SJCRH30 (cell line): ENCODE results near the gene MAPK14. TPM values are rescaled to one million over a fixed set of nuclear protein-coding genes. Genes with fewer than 3 reads are reported as not detected.

Source experiments
- DNase-seq, 2 experiments: peaks; one replicate each; pipeline ENCODE4 v3.0.0-alpha.2; 2015 to 2020
- H3K27ac ChIP-seq: fragments of 250-450 bp; sonication (Bioruptor Pico); 2 replicates; pipeline ENCODE4 v1.5.1; 2020; ENCODE audit warnings: mild to moderate bottlenecking, moderate library complexity
- H3K27me3 ChIP-seq: fragments of 250-450 bp; sonication (Bioruptor Pico); 2 replicates; pipeline ENCODE4 v1.5.1; 2020; ENCODE audit warnings: mild to moderate bottlenecking, moderate library complexity
- H3K36me3 ChIP-seq: fragments of 250-450 bp; sonication (Bioruptor Pico); 2 replicates; pipeline ENCODE4 v1.5.1; 2020; ENCODE audit warnings: mild to moderate bottlenecking, moderate library complexity
- H3K4me1 ChIP-seq: fragments of 250-450 bp; sonication (Bioruptor Pico); 2 replicates; pipeline ENCODE4 v1.5.1; 2020; ENCODE audit warnings: mild to moderate bottlenecking, moderate library complexity
- H3K4me3 ChIP-seq: fragments of 250-450 bp; sonication (Bioruptor Pico); 2 replicates; pipeline ENCODE4 v1.5.1; 2020; ENCODE audit warnings: mild to moderate bottlenecking, moderate library complexity
- H3K9me3 ChIP-seq: fragments of 250-450 bp; sonication (Bioruptor Pico); replicated peaks from 2 replicates; pipeline ENCODE4 v1.5.1; 2020; ENCODE audit warnings: mild to moderate bottlenecking, moderate library complexity
- total RNA-seq: library from RNA; depleted of rRNA; stranded (reverse); fragments of >200 nt; shearing (Covaris generic); gene quantifications from 2 replicates; pipeline ENCODE4 v1.2.3, GENCODE V29; 2014

Gene MAPK14
- total RNA-seq, 1 experiment from 2014 or later, result 43.8 TPM

DNA sequence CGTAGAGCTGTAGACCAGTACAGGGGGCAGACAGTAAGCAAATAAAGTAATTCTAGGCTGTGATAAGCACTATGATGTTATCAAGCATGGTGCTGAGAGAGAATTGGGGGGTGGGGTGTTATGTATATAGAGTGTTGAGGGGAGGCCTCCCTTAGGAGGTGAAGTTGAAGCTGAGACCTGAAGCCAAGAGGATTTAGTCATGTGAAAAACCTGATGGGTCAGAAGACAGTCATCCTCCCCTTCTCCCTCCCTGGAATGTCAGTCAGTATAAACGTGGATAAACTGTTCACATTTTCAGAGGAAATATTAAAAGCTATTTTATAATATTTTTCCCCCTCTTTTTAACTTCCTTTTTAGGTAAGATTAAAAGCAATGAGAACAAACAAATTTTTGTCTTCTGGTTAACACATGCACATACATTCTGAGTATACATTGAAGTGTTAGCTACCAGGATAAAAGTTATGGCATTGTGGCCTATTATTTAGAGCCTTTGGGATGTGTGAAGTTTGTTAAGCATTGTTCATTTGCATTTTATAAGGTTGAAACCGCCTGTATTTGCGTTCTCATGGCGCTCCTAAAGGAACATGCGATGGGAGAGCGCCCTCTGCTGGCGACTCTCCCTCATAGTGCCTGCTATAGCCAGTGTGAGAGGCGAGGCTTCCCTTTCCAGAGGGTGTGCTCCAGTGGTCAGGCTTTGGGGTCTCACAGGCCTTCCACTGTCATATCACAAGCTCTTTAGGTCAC lies 67.3 kb downstream of the MAPK14 start:
- Histone ChIP-seq H3K36me3 (0 out of 2 replicates have a peak, but pooled peaks cover 9% of the 10 kb centered on the region), H3K27ac (no peak overlapping the region), H3K4me3 (no peak overlapping the region), H3K9me3 (no peaks in the 10 kb centered on the region), H3K27me3 (no peaks in the 10 kb centered on the region), H3K4me1 (no peaks in the 10 kb centered on the region)
- peak; percentile 53 to 86 for DNase-seq

DNA sequence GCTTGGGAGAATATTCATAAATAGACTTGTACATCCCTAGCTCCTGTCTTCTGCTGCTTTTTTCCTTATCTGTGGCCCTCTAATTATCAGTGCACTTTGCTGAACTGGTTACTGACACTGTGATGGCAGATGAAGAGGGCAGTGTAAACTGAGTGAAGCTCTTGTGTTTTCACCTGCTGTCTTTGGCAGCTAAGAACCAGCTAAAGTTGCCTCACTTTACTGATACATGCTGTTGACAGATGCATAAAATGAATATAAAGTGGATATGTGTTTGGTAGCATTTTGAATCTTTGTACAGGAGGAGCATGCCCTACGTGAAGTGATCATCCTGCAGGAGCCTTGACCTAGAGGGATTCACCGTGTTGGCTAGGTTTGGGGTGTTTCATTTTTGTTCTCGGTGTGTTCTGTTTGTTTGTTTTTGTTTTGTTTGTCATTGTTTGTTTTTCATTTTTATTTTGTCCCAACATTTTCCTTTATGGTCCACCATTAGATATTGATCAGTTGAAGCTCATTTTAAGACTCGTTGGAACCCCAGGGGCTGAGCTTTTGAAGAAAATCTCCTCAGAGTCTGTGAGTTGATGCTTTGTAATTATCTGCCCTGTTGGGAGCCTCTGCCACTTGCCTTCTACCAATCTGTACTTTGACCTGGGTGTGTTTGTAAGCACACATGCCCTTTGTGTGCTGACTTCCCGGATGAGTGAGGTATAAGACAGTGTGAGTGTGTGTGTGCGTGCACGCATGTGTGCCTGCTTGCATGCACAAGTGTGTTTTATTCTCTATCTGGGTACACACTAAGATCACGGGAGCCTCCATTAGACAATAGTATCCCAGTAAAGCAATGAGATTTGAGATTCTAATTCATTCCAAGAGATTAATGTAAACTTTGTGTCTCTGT lies 68.1 kb downstream of the MAPK14 start:
- Histone ChIP-seq H3K36me3 (0 out of 2 replicates have a peak, but pooled peaks cover 9% of the 10 kb centered on the region), H3K27me3 (no peaks in the 10 kb centered on the region)
- DNase-seq, result no peak

DNA sequence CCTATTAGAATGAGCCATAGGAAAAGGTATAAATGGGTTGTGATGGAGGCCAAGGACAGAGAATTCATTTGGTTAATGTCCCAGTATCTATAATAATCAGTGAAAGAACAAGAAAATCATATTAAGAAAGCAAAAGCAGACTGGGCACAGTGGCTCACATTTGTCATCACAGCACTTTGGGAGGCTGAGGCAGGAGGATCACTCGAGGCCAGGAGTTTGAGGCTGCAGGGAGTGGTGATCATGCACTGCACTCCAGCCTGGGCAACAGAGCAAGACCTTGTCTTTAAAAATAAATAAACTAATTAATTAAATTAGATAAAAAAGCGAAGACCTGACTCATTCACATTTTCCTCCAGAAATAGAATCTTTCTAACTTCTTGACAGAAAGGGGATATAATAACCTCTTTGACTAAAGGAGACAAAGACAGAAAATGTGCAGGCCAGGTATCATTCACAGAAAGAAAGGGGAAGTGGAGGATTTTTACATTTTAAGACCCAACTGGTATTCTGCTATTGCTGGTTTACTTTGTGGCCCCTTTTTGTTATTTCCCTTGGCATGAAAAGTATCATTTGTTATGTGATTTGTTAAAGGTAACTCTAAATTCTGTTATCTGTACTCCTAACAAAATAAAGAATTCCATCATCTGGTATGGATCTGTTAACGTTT lies 70.8 kb downstream of the MAPK14 start:
- H3K27me3 ChIP-seq, result no peaks in the 10 kb centered on the region
- H3K4me1 ChIP-seq, result no peaks in the 10 kb centered on the region
- no peak for DNase-seq
- H3K27ac ChIP-seq, result no peak overlapping the region
- H3K36me3 ChIP-seq, result 0 out of 2 replicates have a peak, but pooled peaks cover 9% of the 10 kb centered on the region
- no peak overlapping the region for H3K4me3 ChIP-seq
- H3K9me3 ChIP-seq, result no peaks in the 10 kb centered on the region

More for the DNA sequence above, 68.1 kb downstream of the MAPK14 start:
- H3K4me3 ChIP-seq, result no peak overlapping the region
- no peaks in the 10 kb centered on the region for H3K9me3 ChIP-seq
- no peak overlapping the region for H3K27ac ChIP-seq
- H3K4me1 ChIP-seq, result no peaks in the 10 kb centered on the region

DNA sequence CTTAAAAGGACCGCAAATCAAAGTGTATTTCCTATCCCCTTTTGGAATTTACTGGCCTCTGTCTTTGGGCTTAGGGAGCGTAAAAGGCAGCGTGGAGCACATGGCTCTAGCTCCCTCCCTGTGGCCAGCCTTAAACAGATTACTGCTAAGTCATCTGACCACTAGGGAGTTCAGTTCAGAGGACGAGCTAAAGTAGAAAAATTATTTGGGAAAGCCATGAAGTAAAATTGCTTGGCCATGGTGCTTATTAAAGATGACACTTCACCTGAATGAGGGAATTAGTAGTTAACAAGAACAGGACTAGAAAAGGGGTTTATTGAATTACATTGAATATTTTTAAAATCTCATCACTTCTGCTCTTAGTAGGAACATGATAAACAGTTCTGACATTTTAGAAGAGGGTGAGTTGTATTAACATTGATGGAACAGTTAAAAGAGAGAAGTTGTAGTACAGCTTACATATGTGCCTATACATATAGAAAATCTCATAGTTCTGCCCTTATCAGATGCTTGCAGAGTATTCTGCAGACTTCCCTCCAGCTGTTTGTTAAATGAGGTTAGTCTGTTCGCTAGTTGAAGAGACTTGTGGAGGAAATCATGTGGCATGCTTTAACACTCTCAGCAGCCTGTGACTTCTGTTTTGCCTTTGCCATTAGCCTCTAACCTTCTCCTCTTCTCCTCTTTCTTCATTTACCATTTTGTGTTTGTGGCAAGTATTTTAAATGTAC lies 71.5 kb downstream of the MAPK14 start:
- no peak overlapping the region for H3K4me3 ChIP-seq
- DNase-seq, result no peak
- H3K9me3 ChIP-seq, result no peaks in the 10 kb centered on the region
- no peaks in the 10 kb centered on the region for H3K4me1 ChIP-seq
- no peak overlapping the region for H3K27ac ChIP-seq
- H3K27me3 ChIP-seq, result no peaks in the 10 kb centered on the region
- H3K36me3 ChIP-seq, result 0 out of 2 replicates have a peak, but pooled peaks cover 9% of the 10 kb centered on the region

DNA sequence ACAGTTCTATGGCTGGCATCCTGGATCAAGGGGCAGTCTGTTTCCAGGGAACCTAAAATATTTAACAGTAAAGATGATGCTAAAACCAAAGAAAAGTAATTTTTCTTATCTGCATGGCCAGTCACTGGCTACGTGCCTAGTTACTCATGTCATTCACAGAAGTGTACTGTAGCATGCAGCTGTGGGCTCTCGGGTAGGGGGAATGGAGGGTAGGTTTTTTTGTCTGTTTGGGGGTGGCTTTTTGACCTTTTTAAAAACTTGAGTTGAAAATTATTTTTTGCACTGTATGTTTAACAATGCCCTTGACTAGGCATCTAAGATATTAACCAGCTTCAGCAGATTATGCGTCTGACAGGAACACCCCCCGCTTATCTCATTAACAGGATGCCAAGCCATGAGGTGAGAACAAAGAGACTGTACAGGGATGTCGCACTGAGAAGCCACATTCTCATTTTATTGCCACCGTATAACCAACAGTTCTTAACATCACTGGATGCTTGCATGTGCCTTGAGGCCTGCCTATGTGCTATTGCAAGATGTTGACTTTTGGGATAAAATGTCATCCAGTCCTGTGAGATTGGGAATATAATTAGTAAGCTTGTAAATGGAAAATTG lies 72.4 kb downstream of the MAPK14 start:
- H3K27me3 ChIP-seq, result no peaks in the 10 kb centered on the region
- H3K36me3 ChIP-seq, result 0 out of 2 replicates have a peak, but pooled peaks cover 9% of the 10 kb centered on the region
- H3K9me3 ChIP-seq, result no peaks in the 10 kb centered on the region
- H3K4me1 ChIP-seq, result no peaks in the 10 kb centered on the region
- H3K27ac ChIP-seq, result no peak overlapping the region
- no peak overlapping the region for H3K4me3 ChIP-seq
- no peak for DNase-seq

DNA sequence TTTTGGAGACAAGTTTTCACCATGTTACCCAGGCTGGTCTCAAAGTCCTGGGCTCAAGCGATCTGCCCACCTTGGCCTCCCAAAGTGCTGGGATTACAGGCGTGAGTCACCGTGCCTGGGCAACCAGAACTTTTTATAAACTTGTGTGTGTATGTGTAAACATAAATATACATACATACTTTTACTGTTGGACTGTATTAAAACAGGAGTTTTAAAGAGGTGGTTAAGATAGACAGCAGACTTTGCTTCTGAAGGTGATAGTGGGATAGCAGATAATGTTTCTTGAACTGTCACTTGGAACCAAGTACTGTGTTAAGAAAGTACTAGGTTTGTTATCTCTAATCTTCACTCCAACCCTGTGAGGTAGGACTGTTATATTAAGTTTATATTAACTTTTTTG lies 74.1 kb downstream of the MAPK14 start:
- Histone ChIP-seq H3K4me1 (no peaks in the 10 kb centered on the region), H3K4me3 (no peak overlapping the region), H3K27ac (no peak overlapping the region), H3K9me3 (no peaks in the 10 kb centered on the region), H3K36me3 (0 out of 2 replicates have a peak, but pooled peaks cover 4% of the 10 kb centered on the region), H3K27me3 (no peaks in the 10 kb centered on the region)
- no peak for DNase-seq

DNA sequence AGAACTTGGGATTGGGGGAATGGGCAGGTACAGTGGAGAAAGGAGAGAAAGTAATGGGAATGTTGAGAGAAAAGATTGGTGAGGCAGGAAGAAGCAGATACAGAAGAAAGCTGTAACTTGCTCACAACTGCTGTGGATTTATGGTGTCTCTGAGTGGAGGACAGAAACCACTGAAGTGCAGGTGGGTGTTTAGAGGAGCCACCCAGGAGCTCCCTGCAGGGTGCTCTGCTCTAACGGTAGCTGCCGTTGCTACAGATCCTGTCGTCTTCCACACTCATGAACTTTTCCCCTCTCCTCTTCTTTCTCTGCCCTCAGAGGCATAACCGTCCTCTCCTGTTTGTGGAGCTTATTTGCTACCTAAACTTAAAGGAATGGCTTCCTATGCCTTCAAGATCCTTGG lies 75.2 kb downstream of the MAPK14 start:
- Histone ChIP-seq H3K4me1 (no peaks in the 10 kb centered on the region), H3K36me3 (peaks cover 9% of the 10 kb centered on the region), H3K9me3 (no peaks in the 10 kb centered on the region), H3K27me3 (no peaks in the 10 kb centered on the region), H3K27ac (no peak overlapping the region), H3K4me3 (no peak overlapping the region)
- no peak for DNase-seq

DNA sequence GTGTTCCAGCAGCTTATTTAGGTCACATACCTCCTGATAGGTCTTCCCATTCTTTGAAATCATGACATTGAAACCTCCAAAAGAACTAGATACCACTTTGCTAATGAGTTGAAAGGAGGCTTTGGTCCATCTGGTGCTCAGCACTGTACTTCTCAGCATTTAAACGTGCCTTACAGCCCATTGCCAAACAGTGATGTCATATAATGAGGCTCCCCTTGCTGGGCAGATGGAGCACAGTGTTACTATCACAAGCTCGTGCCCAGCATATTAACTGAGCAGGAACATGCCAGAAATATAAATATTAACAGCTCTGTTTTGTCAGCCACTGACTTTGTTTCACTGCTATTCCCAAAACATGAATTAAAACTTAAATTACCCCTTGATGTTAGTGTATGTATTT lies 77.2 kb downstream of the MAPK14 start:
- H3K27me3 ChIP-seq, result no peaks in the 10 kb centered on the region
- no peak overlapping the region for H3K4me3 ChIP-seq
- no peaks in the 10 kb centered on the region for H3K4me1 ChIP-seq
- H3K27ac ChIP-seq, result no peak overlapping the region
- H3K9me3 ChIP-seq, result no peaks in the 10 kb centered on the region
- H3K36me3 ChIP-seq, result peaks cover 11% of the 10 kb centered on the region
- no peak for DNase-seq

DNA sequence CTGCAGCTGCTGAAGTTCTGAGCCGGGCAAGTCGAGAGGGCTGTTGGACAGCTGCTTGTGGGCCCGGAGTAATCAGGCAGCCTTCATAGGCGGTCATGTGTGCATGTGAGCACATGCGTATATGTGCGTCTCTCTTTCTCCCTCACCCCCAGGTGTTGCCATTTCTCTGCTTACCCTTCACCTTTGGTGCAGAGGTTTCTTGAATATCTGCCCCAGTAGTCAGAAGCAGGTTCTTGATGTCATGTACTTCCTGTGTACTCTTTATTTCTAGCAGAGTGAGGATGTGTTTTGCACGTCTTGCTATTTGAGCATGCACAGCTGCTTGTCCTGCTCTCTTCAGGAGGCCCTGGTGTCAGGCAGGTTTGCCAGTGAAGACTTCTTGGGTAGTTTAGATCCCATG lies 81.5 kb downstream of the MAPK14 start:
- DNase-seq, result no peak
- Histone ChIP-seq H3K4me3 (no peak overlapping the region), H3K27me3 (no peaks in the 10 kb centered on the region), H3K27ac (no peak overlapping the region), H3K36me3 (peaks cover 9% of the 10 kb centered on the region), H3K9me3 (no peaks in the 10 kb centered on the region), H3K4me1 (no peaks in the 10 kb centered on the region)

DNA sequence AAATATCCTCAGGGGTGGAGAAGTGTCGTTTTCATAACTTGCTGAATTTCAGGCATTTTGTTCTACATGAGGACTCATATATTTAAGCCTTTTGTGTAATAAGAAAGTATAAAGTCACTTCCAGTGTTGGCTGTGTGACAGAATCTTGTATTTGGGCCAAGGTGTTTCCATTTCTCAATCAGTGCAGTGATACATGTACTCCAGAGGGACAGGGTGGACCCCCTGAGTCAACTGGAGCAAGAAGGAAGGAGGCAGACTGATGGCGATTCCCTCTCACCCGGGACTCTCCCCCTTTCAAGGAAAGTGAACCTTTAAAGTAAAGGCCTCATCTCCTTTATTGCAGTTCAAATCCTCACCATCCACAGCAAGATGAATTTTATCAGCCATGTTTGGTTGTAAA lies 82.4 kb downstream of the MAPK14 start:
- H3K36me3 ChIP-seq, result peaks cover 9% of the 10 kb centered on the region
- H3K4me1 ChIP-seq, result no peaks in the 10 kb centered on the region
- no peak overlapping the region for H3K4me3 ChIP-seq
- DNase-seq, result no peak
- no peaks in the 10 kb centered on the region for H3K27me3 ChIP-seq
- no peaks in the 10 kb centered on the region for H3K9me3 ChIP-seq
- no peak overlapping the region for H3K27ac ChIP-seq

DNA sequence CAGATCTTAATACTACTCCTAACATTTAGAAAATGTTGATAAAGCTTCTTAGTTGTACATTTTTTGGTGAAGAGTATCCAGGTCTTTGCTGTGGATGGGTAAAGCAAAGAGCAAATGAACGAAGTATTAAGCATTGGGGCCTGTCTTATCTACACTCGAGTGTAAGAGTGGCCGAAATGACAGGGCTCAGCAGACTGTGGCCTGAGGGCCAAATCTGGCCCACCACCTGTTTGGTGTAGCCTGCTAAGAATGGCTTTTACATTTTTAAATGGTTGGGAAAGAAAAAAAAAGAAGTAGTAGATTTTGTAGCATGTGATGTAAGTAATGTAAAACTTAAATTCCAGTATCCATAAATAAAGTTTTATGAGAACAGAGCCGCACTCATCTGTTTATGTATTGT lies 83.3 kb downstream of the MAPK14 start:
- Histone ChIP-seq H3K36me3 (peaks cover 6% of the 10 kb centered on the region), H3K9me3 (no peaks in the 10 kb centered on the region), H3K4me1 (no peaks in the 10 kb centered on the region), H3K4me3 (no peak overlapping the region), H3K27me3 (no peaks in the 10 kb centered on the region), H3K27ac (no peak overlapping the region)
- DNase-seq, result no peak

DNA sequence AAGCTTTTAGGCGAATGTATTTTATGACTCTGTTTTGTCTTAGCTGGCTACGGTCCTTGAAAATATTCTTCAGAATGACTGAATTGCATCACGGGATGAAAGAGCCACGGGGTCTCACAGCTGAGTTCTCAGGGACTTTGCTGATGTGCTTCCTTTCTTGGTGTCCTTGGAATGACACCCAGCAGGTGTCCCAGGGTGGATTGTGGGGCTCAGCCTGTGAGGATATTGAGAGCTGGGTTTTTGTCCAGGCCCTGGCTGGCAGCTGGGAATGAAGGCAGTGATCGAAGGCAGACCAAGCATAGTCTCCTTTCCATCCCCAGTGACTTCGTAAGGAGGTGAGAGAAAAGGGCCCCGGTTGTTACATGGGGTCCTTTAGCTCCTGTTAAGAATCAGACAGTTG lies 83.9 kb downstream of the MAPK14 start:
- DNase-seq, result peak in 1 of 2 experiments; percentile 33
- no peaks in the 10 kb centered on the region for H3K4me1 ChIP-seq
- peaks cover 6% of the 10 kb centered on the region for H3K36me3 ChIP-seq
- no peaks in the 10 kb centered on the region for H3K27me3 ChIP-seq
- no peak overlapping the region for H3K4me3 ChIP-seq
- H3K9me3 ChIP-seq, result no peaks in the 10 kb centered on the region
- no peak overlapping the region for H3K27ac ChIP-seq

DNA sequence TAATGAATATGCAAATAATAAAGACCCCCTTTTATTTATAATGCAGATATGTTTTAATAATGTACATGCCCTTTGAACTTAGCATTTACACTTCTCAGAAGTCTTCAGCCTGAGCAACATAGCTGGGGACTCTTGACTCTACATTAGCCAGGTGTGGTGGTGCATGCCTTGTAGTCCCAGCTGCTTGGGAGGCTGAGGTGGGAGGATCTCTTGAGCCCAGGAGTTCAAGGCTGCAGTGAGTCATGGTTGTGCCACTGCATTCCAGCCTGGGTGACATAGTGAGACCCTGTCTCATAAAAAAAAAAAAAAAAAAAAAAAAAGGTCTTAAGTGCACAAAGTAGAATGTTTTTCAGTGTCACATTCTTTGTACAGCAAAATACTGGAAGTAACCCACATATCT lies 85.4 kb downstream of the MAPK14 start:
- no peaks in the 10 kb centered on the region; the same call in 1 of the 2 replicates for H3K36me3 ChIP-seq
- no peaks in the 10 kb centered on the region for H3K4me1 ChIP-seq
- no peak overlapping the region for H3K27ac ChIP-seq
- no peak overlapping the region for H3K4me3 ChIP-seq
- H3K9me3 ChIP-seq, result no peaks in the 10 kb centered on the region
- H3K27me3 ChIP-seq, result no peaks in the 10 kb centered on the region
- no peak for DNase-seq

DNA sequence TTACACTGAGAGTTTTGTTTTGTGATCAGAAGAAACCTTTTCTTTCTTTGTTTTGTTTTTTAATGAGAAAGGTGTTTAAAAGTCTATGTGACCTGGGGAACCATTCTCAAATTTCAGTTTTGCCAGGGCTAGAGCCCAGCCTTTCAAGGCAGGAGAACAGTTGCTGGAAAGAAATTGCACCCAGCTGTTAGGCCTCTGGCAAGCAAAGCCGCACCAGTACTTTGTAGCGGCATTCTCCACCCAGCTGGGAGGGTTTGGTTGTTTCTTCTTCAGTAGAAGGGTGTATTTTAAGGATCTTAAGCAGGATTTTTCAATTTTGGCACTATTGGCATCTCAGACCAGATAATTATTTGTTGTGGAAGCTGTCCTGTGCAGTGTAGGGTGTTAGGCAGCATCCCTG lies 86.1 kb downstream of the MAPK14 start:
- Histone ChIP-seq H3K4me1 (no peaks in the 10 kb centered on the region), H3K27ac (no peak overlapping the region), H3K9me3 (no peaks in the 10 kb centered on the region), H3K4me3 (no peak overlapping the region), H3K27me3 (no peaks in the 10 kb centered on the region), H3K36me3 (no peaks in the 10 kb centered on the region; the same call in 1 of the 2 replicates)
- peak in 1 of 2 experiments; percentile 48 for DNase-seq
